ENCODE measurements around the gene SUFU. TPM values are rescaled to one million over a fixed set of nuclear protein-coding genes. Genes with fewer than 3 reads are reported as not detected.

SUFU gene
- total and polyA plus RNA-seq, 2 of the 13 experiments (the other 11 are each of a cell fraction or from before 2014, with no cell fraction given), result 2.9 to 5.5 TPM

GRCh38 chr10:102502337-102503151 is 1.2 kb upstream of the SUFU start, which contains the start of gene ACTR1A (continued):
- TF ChIP-seq ZNF513 (CRISPR knock-in tag; conservative IDR thresholded peaks at IDR 0.05) (0 out of 2 replicates have a peak, but pooled peaks have one; percentile 51), TBP (CRISPR knock-in tag; IDR thresholded peaks at IDR 0.05) (0 out of 2 replicates have a peak, but pooled peaks have one; percentile 85), KMT2A (CRISPR knock-in tag; IDR thresholded peaks at IDR 0.05) (peak; percentile 42; the same call in 1 of the 2 replicates), SRY (CRISPR knock-in tag; IDR thresholded peaks at IDR 0.05) (no peak; the same call in 1 of the 2 replicates), ZNF333 (CRISPR knock-in tag; IDR thresholded peaks at IDR 0.05; ENCODE audit: borderline replicate concordance) (no peak), SNAPC5 (CRISPR knock-in tag; IDR thresholded peaks at IDR 0.05; ENCODE audit: borderline replicate concordance) (no peak; the same call in 1 of the 2 replicates), ZNF704 (CRISPR knock-in tag; IDR thresholded peaks at IDR 0.05; ENCODE audit: borderline replicate concordance) (no peak; the same call in 1 of the 2 replicates), ZSCAN12 (CRISPR knock-in tag; IDR thresholded peaks at IDR 0.05) (no peak), PRDM10 (CRISPR knock-in tag; IDR thresholded peaks at IDR 0.05; ENCODE audit: low read depth) (0 out of 2 replicates have a peak, but pooled peaks have one; percentile 12), FOXO1 (CRISPR knock-in tag; IDR thresholded peaks at IDR 0.05) (no peak), LCORL (IDR thresholded peaks at IDR 0.05) (no peak), LCORL (CRISPR knock-in tag; IDR thresholded peaks at IDR 0.05) (0 out of 2 replicates have a peak, but pooled peaks have one; percentile 15), ATF4 (CRISPR knock-in tag; IDR thresholded peaks at IDR 0.05) (peak in 1 of 2 experiments; percentile 32; a peak in 1 of 4 replicates), GLI4 (CRISPR knock-in tag; IDR thresholded peaks at IDR 0.05; ENCODE audit: borderline replicate concordance) (peak; percentile 66; the same call in 1 of the 2 replicates), CREB3 (CRISPR knock-in tag; IDR thresholded peaks at IDR 0.05) (no peak), ZNF343 (CRISPR knock-in tag; IDR thresholded peaks at IDR 0.05) (no peak), ZNF138 (CRISPR knock-in tag; IDR thresholded peaks at IDR 0.05; ENCODE audit: low read depth) (no peak), MIXL1 (CRISPR knock-in tag; IDR thresholded peaks at IDR 0.05) (0 out of 2 replicates have a peak, but pooled peaks have one; percentile 9)

All from HepG2 (cell line).